Pancreas (tissue), 10 donors: ENCODE data around the gene FAM168A. TPM values are rescaled to one million over a fixed set of nuclear protein-coding genes. Genes with fewer than 3 reads are reported as not detected.

ENCODE experiments used
- ATAC-seq, 4 donors: fragments of 200-7000 bp; cut with Tn5 transposase; one replicate each; pipeline versions ENCODE4 v1.8.0 to v1.9.1; 2020; ENCODE audit warnings: mild to moderate bottlenecking in 4 of 4, moderate library complexity in 4 of 4
- DNase-seq, 6 donors: peaks; one replicate each; pipeline ENCODE4 v3.0.0-alpha.2; 2020
- FAIRE-seq: peaks from 2 replicates; lab custom pipeline; 2012; peaks lifted over from hg19 to GRCh38; lab: Jason Lieb, UNC
- H3K27ac ChIP-seq, 4 donors: fragments of 200-600 bp; sonication (generic); 1 replicate in 3 of 4; 2 replicates in 1 of 4; pipeline versions ENCODE4 v1.5.0 to v1.8.0; 2020
- H3K27me3 ChIP-seq, 4 donors: fragments of 200-600 bp; one replicate each; pipeline ENCODE4 v1.8.0; 2021
- H3K36me3 ChIP-seq, 3 donors: fragments of 200-600 bp; sonication (generic) in 1 of 3; one replicate each; pipeline versions ENCODE4 v1.5.0 to v1.8.0; 2020 to 2021
- H3K4me1 ChIP-seq, 3 donors: fragments of 200-600 bp; one replicate each; pipeline ENCODE4 v1.8.0; 2021
- H3K4me3 ChIP-seq, 4 donors: fragments of 200-600 bp; sonication (generic) in 2 of 4; one replicate each; pipeline versions ENCODE4 v1.5.0 to v1.8.0; 2020 to 2021
- H3K9me3 ChIP-seq, 4 donors: fragments of 200-600 bp; one replicate each; pipeline ENCODE4 v1.8.0; 2021
- CTCF ChIP-seq, 4 donors: fragments of 200-600 bp; sonication (generic) in 3 of 4; IDR thresholded peaks; one replicate each; pipeline versions ENCODE4 v1.5.0 to v1.8.0; 2021; ENCODE audit warnings: antibody characterized with exemption in 4 of 4
- WGBS, 2 donors: extraction: QIAGEN DNeasy Blood & Tissue Kit; methylation state at CpG; one replicate each; pipeline ENCODE4 v1.1.7; 2013; 5-methylcytosine and 5-hydroxymethylcytosine counted together
- intact Hi-C, 3 donors: fragments of 100-400 bp; cut with DNase I; formaldehyde crosslinking; loops; one replicate each; pipeline versions ENCODE4 v1.11.1 to v1.14.2; 2022
- polyA plus RNA-seq, 2 donors: library from polyadenylated mRNA; stranded (reverse); fragments of 200-250 nt; gene quantifications; one replicate each; pipeline ENCODE4 v1.2.3, GENCODE V29; 2013
- total RNA-seq, 6 donors: library from RNA; stranded (reverse); fragmentation: NEBNext Ultra II Directional in 4 of 6; extraction: Animal tissue kit (Norgen Biotek cat#: 25700) in 4 of 6; gene quantifications; one replicate each; pipeline versions ENCODE4 v1.2.1 to v1.2.4, GENCODE V29; 2021 to 2023
- donor health status: healthy with polysubstance abuse.
- donor health status: DM: no; HTN: no; CAD: no; lungs with moderate emphysema.
- donor health status: DM: no; HTN: no; CAD: no.
- donor health status: control.
- donor health status: control.
- donor health status: Bipolar disorder and iron deficiency.
- donor health status: DM: yes; HTN: yes; CAD: no.
- donor health status: DM: no; HTN: no; CAD: no.
- donor health status: DM: no; HTN: no; CAD: no.
- donor health status: DM: yes; HTN: yes; CAD: no.

Gene FAM168A
- total and polyA plus RNA-seq, 8 donors: 4.9 to 22.5 (median 13.4) TPM

- FAIRE-seq (no peak), DNase-seq (no peak), ATAC-seq (no peak)
- Histone ChIP-seq H3K9me3 (no peaks in the 10 kb centered on the region), H3K36me3 (no peaks in the 10 kb centered on the region), H3K4me1 (peaks cover 0 to 3% (median 0%) of the 10 kb centered on the region in 3 donors), H3K27ac (no peak overlapping the region), H3K27me3 (no peaks in the 10 kb centered on the region), H3K4me3 (no peak overlapping the region)
- intact Hi-C loops: loop anchor here in 1 of 3 donors (5.0 kb wide), 1 partner anchor 37 kb away; no protein-coding TSS in a partner anchor
- 85 to 88% methylated on average over 4 of the region's 4 CpGs for WGBS, 2 donors
- TF ChIP-seq CTCF (IDR thresholded peaks at IDR 0.05): no peak
Observed at GRCh38 chr11:73355109-73355508, 242.8 kb downstream of the FAM168A start.

GRCh38 chr11:73353422-73353821, 244.5 kb downstream of the FAM168A start:
- H3K27ac ChIP-seq: no peak overlapping the region
- TF ChIP-seq CTCF (IDR thresholded peaks at IDR 0.05): no peak
- H3K4me1 ChIP-seq: peaks cover 0 to 3% (median 0%) of the 10 kb centered on the region in 3 donors
- no peaks in the 10 kb centered on the region for H3K9me3 ChIP-seq
- no peak overlapping the region for H3K4me3 ChIP-seq
- H3K36me3 ChIP-seq: no peaks in the 10 kb centered on the region
- intact Hi-C loops: no loop called here
- DNase-seq (no peak), FAIRE-seq (no peak), ATAC-seq (no peak)
- WGBS, 2 donors: 83% methylated on average over 4 of the region's 4 CpGs
- H3K27me3 ChIP-seq: no peaks in the 10 kb centered on the region

- Histone ChIP-seq H3K27ac (no peak overlapping the region), H3K27me3 (no peaks in the 10 kb centered on the region), H3K36me3 (no peaks in the 10 kb centered on the region), H3K4me3 (no peak overlapping the region), H3K4me1 (peaks cover 0 to 3% (median 0%) of the 10 kb centered on the region in 3 donors), H3K9me3 (no peaks in the 10 kb centered on the region)
- peak; percentile 91 to 98 (median 92) for TF ChIP-seq CTCF (IDR thresholded peaks at IDR 0.05)
- WGBS, 2 donors: 16 to 19% methylated on average over 16 of the region's 16 CpGs
- intact Hi-C loops: no loop called here
- FAIRE-seq (no peak), ATAC-seq (peak; percentile 57 to 93 (median 86)), DNase-seq (peak in 2 of 6 donors; percentile 30 to 65)
Observed at GRCh38 chr11:73350908-73351636, 246.8 kb downstream of the FAM168A start.

Other genes with a start within 250 kb of the FAM168A start
- gene RELT, start 221.7 kb downstream of the FAM168A start, total RNA-seq: 1 to 10 TPM in 2 of 6 donors, under 1 TPM in 4; 0.23 to 4.7 (median 0.75) TPM
- under 1 TPM; 0.59 to 0.91 TPM for gene RELT, start 221.7 kb downstream of the FAM168A start, polyA plus RNA-seq
- gene PLEKHB1, start 48.5 kb upstream of the FAM168A start, total RNA-seq: 10 to 100 TPM; 11.8 to 26.7 (median 15.1) TPM
- gene PLEKHB1, start 48.5 kb upstream of the FAM168A start, polyA plus RNA-seq: 10 to 100 TPM; 17.6 to 22.2 TPM
- gene RAB6A, start 163.0 kb upstream of the FAM168A start, total RNA-seq: 10 to 100 TPM; 44.4 to 80.5 (median 57.9) TPM
- gene RAB6A, start 163.0 kb upstream of the FAM168A start, polyA plus RNA-seq: 10 to 100 TPM; 19.2 to 29.7 TPM
- 10 to 100 TPM; 11.8 to 19.4 (median 17.1) TPM for gene MRPL48, start 189.8 kb upstream of the FAM168A start, total RNA-seq
- gene MRPL48, start 189.8 kb upstream of the FAM168A start, polyA plus RNA-seq: 10 to 100 TPM; 19.4 to 22.5 TPM